Erythroblast (primary cell): ENCODE measurements around the gene MTM1.

Experiments used
- GATA1 ChIP-seq: IDR thresholded peaks from 2 replicates; pipeline ENCODE4 v1.6.1; 2011; ENCODE audit warnings: low read depth, mild to moderate bottlenecking, control low read depth, low read length, moderate library complexity
- POLR2A ChIP-seq: IDR thresholded peaks from 2 replicates; pipeline ENCODE4 v1.6.1; 2011; ENCODE audit warnings: mild to moderate bottlenecking, low read length

GRCh38 chrX:150531467-150531866 lies 37.0 kb upstream of the MTM1 start:
- TF ChIP-seq POLR2A (no peak), GATA1 (no peak)
